GM12878 (cell line): ENCODE measurements around the gene SNRPA1. TPM values are rescaled to one million over a fixed set of nuclear protein-coding genes. Genes with fewer than 3 reads are reported as not detected.
A peak's percentile ranks its signal among the peaks of the same experiment; 100 is the strongest.

ENCODE experiments used
- ATAC-seq: fragments of 200-7000 bp; cut with Tn5 transposase; 3 replicates; pipeline ENCODE4 v1.9.1; 2020; ENCODE audit warnings: mild to moderate bottlenecking, moderate library complexity
- BruUV-seq: library from RNA; stranded (reverse); fragments of 400-500 nt; replicated peaks from 2 replicates; lab custom pipeline; 2021; lab: Mats Ljungman, UMichigan
- CTCF ChIA-PET: fragments of 300-600 bp; sonication (Branson Sonifier 250); formaldehyde crosslinking; extraction: SDS; loops from one replicate; lab custom pipeline; 2021; ENCODE audit warnings: inconsistent platforms; lab: Yijun Ruan, JAX
- POLR2A ChIA-PET: fragments of 350-600 bp; formaldehyde crosslinking; extraction: SDS; loops from one replicate; lab custom pipeline; 2021; ENCODE audit warnings: inconsistent platforms; lab: Charles Lee
- RAD21 ChIA-PET: fragments of 300-600 bp; sonication (Branson Sonifier 250); formaldehyde crosslinking; loops from one replicate; lab custom pipeline; 2023; ENCODE audit warnings: antibody characterized with exemption; ENCODE audit not compliant: unreplicated experiment; lab: Charles Lee
- SMC1A ChIA-PET: fragments of 300-600 bp; sonication (Branson Sonifier 250); formaldehyde crosslinking; loops from one replicate; lab custom pipeline; 2023; ENCODE audit not compliant: unreplicated experiment, uncharacterized antibody; lab: Charles Lee
- DNase-seq: peaks from one replicate; pipeline ENCODE4 v3.0.0-alpha.2; 2011; ENCODE audit warnings: low read depth, low spot score
- FAIRE-seq: peaks from 3 replicates; lab custom pipeline; 2011; peaks lifted over from hg19 to GRCh38; lab: Jason Lieb, UNC
- H2AFZ ChIP-seq: 2 replicates; pipeline ENCODE4 v1.6.0; 2011; ENCODE audit warnings: low read depth, low read length, control low read depth; ENCODE audit not compliant: control insufficient read depth
- H3K27ac ChIP-seq: 2 replicates; pipeline ENCODE4 v1.5.1; 2011; ENCODE audit warnings: control low read depth; ENCODE audit not compliant: control insufficient read depth, insufficient read depth
- H3K27me3 ChIP-seq, 2 experiments: replicated peaks in 1 of 2; 2 replicates each; pipeline versions ENCODE4 v1.6.0 to v1.6.1; 2011; ENCODE audit warnings: low read length in 1 of 2; ENCODE audit not compliant: control insufficient read depth in 2 of 2, insufficient read depth in 2 of 2
- H3K36me3 ChIP-seq, 2 experiments: 2 replicates each; pipeline ENCODE4 v1.5.1; 2011; ENCODE audit warnings: low read length in 1 of 2; ENCODE audit not compliant: control insufficient read depth in 2 of 2, insufficient read depth in 2 of 2
- H3K4me1 ChIP-seq: 2 replicates; pipeline ENCODE4 v1.6.1; 2011; ENCODE audit warnings: mild to moderate bottlenecking, low read length, moderate library complexity, mixed read lengths; ENCODE audit not compliant: control insufficient read depth, insufficient read depth
- H3K4me2 ChIP-seq: 2 replicates; pipeline ENCODE4 v1.6.0; 2011; ENCODE audit warnings: control low read depth; ENCODE audit not compliant: control insufficient read depth, insufficient read depth
- H3K4me3 ChIP-seq: fragments of 200-600 bp; sonication (generic); 2 replicates; pipeline ENCODE4 v1.5.1; 2016
- H3K79me2 ChIP-seq: 2 replicates; pipeline ENCODE4 v1.6.0; 2011; ENCODE audit warnings: low read length; ENCODE audit not compliant: control insufficient read depth, insufficient read depth
- H3K9ac ChIP-seq: 2 replicates; pipeline ENCODE4 v1.8.0; 2011; ENCODE audit warnings: low read length, control low read depth, mixed read lengths; ENCODE audit not compliant: control insufficient read depth, insufficient read depth
- H3K9me3 ChIP-seq: replicated peaks from 3 replicates; pipeline ENCODE4 v1.5.1; 2011; ENCODE audit warnings: mild to moderate bottlenecking, low read length; ENCODE audit not compliant: control insufficient read depth, insufficient read depth
- H4K20me1 ChIP-seq: 2 replicates; pipeline ENCODE4 v1.6.0; 2011; ENCODE audit not compliant: control insufficient read depth, insufficient read depth
- ATF2 ChIP-seq: IDR thresholded peaks from 2 replicates; pipeline ENCODE4 v1.6.1; 2012; ENCODE audit warnings: low read length, inconsistent platforms
- BCL3 ChIP-seq: IDR thresholded peaks from 2 replicates; pipeline ENCODE4 v1.6.1; 2011; ENCODE audit warnings: borderline replicate concordance, low read depth, mild to moderate bottlenecking, moderate library complexity, low read length; ENCODE audit not compliant: insufficient read depth, poor library complexity, severe bottlenecking
- CBFB ChIP-seq: IDR thresholded peaks from 2 replicates; pipeline ENCODE4 v1.6.1; 2016; ENCODE audit warnings: antibody characterized with exemption, low read depth
- FOS ChIP-seq: IDR thresholded peaks from 3 replicates; pipeline ENCODE4 v1.6.1; 2011; ENCODE audit warnings: borderline replicate concordance; ENCODE audit not compliant: insufficient read length; ENCODE audit errors: extremely low read depth
- HDGF ChIP-seq: fragments of 450-650 bp; IDR thresholded peaks from 2 replicates; pipeline ENCODE4 v1.6.1; 2016; ENCODE audit warnings: antibody characterized with exemption
- WGBS: methylation state at CpG from one replicate; pipeline ENCODE4 v1.1.6; 2016; ENCODE audit warnings: low lambda C conversion rate; ENCODE audit not compliant: insufficient replicate concordance, insufficient coverage; ENCODE audit errors: missing lambda C conversion rate; 5-methylcytosine and 5-hydroxymethylcytosine counted together
- in situ Hi-C: fragments of 300-500 bp; cut with MboI; formaldehyde crosslinking; loops from 9 replicates; pipeline ENCODE4 v1.14.3; 2018; ENCODE audit warnings: mixed read lengths
- intact Hi-C: fragments of 100-400 bp; cut with micrococcal nuclease; formaldehyde crosslinking; loops from one replicate; pipeline ENCODE4 v1.14.2; 2022; ENCODE audit not compliant: unreplicated experiment
- polyA plus RNA-seq, 11 experiments: library from polyadenylated mRNA; depleted of rRNA in 4 of 11; unstranded in 6 of 11; stranded (reverse) in 5 of 11; fragments of >200 nt; fragmentation: Nextera tagmentation in 4 of 11; fragmentation: Illumina TruSeq in 1 of 11; extraction: Ambion mirVana in 4 of 11; extraction: Trizol in 1 of 11; gene quantifications; 1 replicate in 1 of 11; 2 replicates in 10 of 11; pipeline versions ENCODE4 v1.2.1 to v1.2.3, GENCODE V29; 2011 to 2016; ENCODE audit warnings: inconsistent platforms in 2 of 11, missing spikeins in 2 of 11, low read depth in 1 of 11
- total RNA-seq, 4 experiments: library from RNA; depleted of rRNA in 3 of 4; stranded (reverse); fragments of >200 nt in 3 of 4; fragmentation: Illumina TruSeq in 1 of 4; extraction: Trizol in 1 of 4; gene quantifications; 2 replicates each; pipeline versions ENCODE4 v1.2.1 to v1.2.3, GENCODE V29; 2013 to 2021

SNRPA1 gene
- total and polyA plus RNA-seq, 10 of the 15 experiments (the other 5 are each of a cell fraction or from before 2014, with no cell fraction given), result 59.9 to 267 (median 161) TPM

- TF ChIP-seq FOS (no peak), HDGF (no peak)
Measured at GRCh38 chr15:101239724-101240136, 55.3 kb downstream of the SNRPA1 start (continued).

GRCh38 chr15:101237251-101237650 is 57.8 kb downstream of the SNRPA1 start:
- peaks cover 8 to 15% of the 10 kb centered on the region in 2 experiments; a peak in 3 of 4 replicates for H3K36me3 ChIP-seq
- no peak overlapping the region for H3K4me2 ChIP-seq
- CTCF ChIA-PET, result no interaction called here
- peaks cover 4% of the 10 kb centered on the region; the same call in 2 of the 3 replicates for H3K9me3 ChIP-seq
- peaks cover 16% of the 10 kb centered on the region for H3K4me1 ChIP-seq
- 99% methylated on average over 12 of the region's 12 CpGs for WGBS
- TF ChIP-seq ATF2, result no peak
- TF ChIP-seq BCL3, result peak; percentile 55
- no peak for TF ChIP-seq CBFB
- no peak overlapping the region for H3K27ac ChIP-seq
- in situ Hi-C loops, result no loop called here
- no peak overlapping the region for H3K4me3 ChIP-seq
- RAD21 ChIA-PET, result no interaction called here
- no peak for FAIRE-seq
- DNase-seq, result no peak
- no TSS peak for BruUV-seq
- POLR2A ChIA-PET, result no interaction called here
- SMC1A ChIA-PET, result interaction anchor here (1.1 kb wide), 1 partner anchor 36 kb away, joined by 3 read pairs; no protein-coding TSS in a partner anchor
- H3K27me3 ChIP-seq, result no peaks in the 10 kb centered on the region
- H2AFZ ChIP-seq, result no peak overlapping the region
- H3K79me2 ChIP-seq, result peaks cover 58% of the 10 kb centered on the region
- no peak overlapping the region for H3K9ac ChIP-seq
- no peaks in the 10 kb centered on the region for H4K20me1 ChIP-seq
- ATAC-seq, result no peak
- intact Hi-C loops, result no loop called here
